ENCODE measurements around the gene ZNF568. TPM values are rescaled to one million over a fixed set of nuclear protein-coding genes. Genes with fewer than 3 reads are reported as not detected.
A peak's percentile ranks its signal among the peaks of the same experiment; 100 is the strongest.

ZNF568 gene
- 10 to 100 TPM in 1 of 4 donors, 1 to 10 TPM in 3; 1.8 to 10.6 (median 2.8) TPM for polyA plus RNA-seq
- long read RNA-seq, donor 1, partial matches to known transcripts, result 0 of 4 reads
- long read RNA-seq, donor 1, other reads (novel, unspliced or antisense), result 0 of 4 reads
- long read RNA-seq, donor 2, result 0 reads
- long read RNA-seq, donor 3, partial matches to known transcripts, result 0 of 3 reads
- long read RNA-seq, donor 3, other reads (novel, unspliced or antisense), result 0 of 3 reads
- long read RNA-seq, donor 4, result 0 reads
- long read RNA-seq, donor 5, result 0 reads
- long read RNA-seq, donor 6, partial matches to known transcripts, result 0 of 3 reads
- long read RNA-seq, donor 6, other reads (novel, unspliced or antisense), result 0 of 3 reads
- long read RNA-seq, donor 7, partial matches to known transcripts, result 0 of 7 reads
- long read RNA-seq, donor 7, other reads (novel, unspliced or antisense), result 0 of 7 reads
- long read RNA-seq, donor 8, result 0 reads
- long read RNA-seq, donor 9, partial matches to known transcripts, result 0 of 2 reads
- long read RNA-seq, donor 9, other reads (novel, unspliced or antisense), result 0 of 2 reads
- long read RNA-seq, donor 10, partial matches to known transcripts, result 0 of 1 reads
- long read RNA-seq, donor 10, other reads (novel, unspliced or antisense), result 0 of 1 reads

DNA sequence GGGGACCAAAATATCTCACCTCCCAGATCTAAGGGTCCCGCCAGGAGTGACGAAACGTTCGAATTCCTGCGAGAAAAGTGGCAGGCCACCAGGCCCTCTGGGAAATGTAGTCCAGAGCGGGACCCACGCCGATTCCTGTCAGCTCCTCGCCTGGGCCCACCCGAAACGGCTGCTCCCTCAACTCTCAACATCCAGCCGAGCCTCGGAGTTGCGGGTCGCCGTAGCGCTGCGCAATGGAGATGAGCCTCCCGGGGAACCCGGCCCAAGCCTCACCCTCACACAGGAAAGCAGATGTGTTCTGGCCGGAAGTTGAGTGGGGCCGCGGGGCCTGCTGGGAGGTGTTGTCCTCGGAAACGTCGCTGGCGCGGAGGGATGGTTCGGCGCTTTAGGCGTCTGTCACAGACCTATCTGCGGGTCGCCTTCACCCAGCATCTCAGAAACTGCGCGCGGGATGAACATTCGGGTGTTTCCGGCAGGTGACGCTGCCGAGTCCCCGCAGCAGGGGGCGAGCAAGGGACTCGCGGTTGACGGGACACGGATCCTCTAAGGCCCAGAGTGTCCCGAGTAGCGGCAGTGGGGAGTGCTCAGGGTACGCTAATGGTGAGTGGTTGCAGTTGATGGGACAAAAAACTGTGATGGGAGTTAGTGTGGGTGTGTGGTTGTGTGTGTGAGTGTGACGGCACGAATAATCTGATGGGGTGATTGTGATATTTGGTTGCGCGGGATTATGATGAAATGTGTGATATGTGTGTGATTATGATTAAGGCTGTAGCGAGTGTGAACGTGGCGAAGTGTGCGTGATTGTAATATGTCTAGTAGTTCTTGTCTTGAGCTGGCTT, at the start of gene ZNF568, which contains the start of gene ZNF829:
Gene ZNF568, plus strand, starts transcription at position 341 of the 839 bp plus-strand sequence. CDS start 6,439 bp downstream, outside the sequence.
Gene ZNF829, minus strand, starts transcription at position 300 of the 839 bp plus-strand sequence. CDS start 1,124 bp downstream, outside the sequence.
- Histone ChIP-seq H3K4me3 (ENCODE audit: low read depth in 1 of 3, low read length in 3 of 3) (peak within 1 kb of the TSS; percentile 76 to 90 (median 81)), H3K36me3 (ENCODE audit: control insufficient read depth in 3 of 3, insufficient read depth in 2 of 3, low read depth in 1 of 3, low read length in 3 of 3) (peaks cover 0 to 2% (median 2%) of the 10 kb centered on the region in 3 donors), H3K4me1 (ENCODE audit: control insufficient read depth in 3 of 3, insufficient read depth in 2 of 3, low read depth in 1 of 3, low read length in 2 of 3) (peaks cover 0 to 4% (median 3%) of the 10 kb centered on the region in 3 donors), H3K9me3 (ENCODE audit: control insufficient read depth in 2 of 2, insufficient read depth in 1 of 2, low read depth in 1 of 2, low read length in 1 of 2) (no peaks in the 10 kb centered on the region), H3K27ac (ENCODE audit: low read depth in 1 of 3, low read length in 2 of 3) (peak within 1 kb of the TSS; percentile 78 to 100 (median 90)), H3K27me3 (ENCODE audit: control insufficient read depth in 3 of 3, insufficient read depth in 3 of 3, low read length in 3 of 3) (no peaks in the 10 kb centered on the region)
- DNase-seq, result peak; percentile 83 to 97
- WGBS, 3 donors, result 0 to 2% (median 1%) methylated on average over 57 of the region's 57 CpGs
- no peak for FAIRE-seq

GRCh38 chr19:36876993-36877938, 38.9 kb upstream of the ZNF568 start:
- WGBS, 3 donors, result 98 to 99% (median 98%) methylated on average over 10 of the region's 10 CpGs
- no peak overlapping the region for H3K27ac ChIP-seq (ENCODE audit: low read depth in 1 of 3, low read length in 2 of 3)
- H3K4me1 ChIP-seq (ENCODE audit: control insufficient read depth in 3 of 3, insufficient read depth in 2 of 3, low read depth in 1 of 3, low read length in 2 of 3), result no peaks in the 10 kb centered on the region
- peaks cover 8 to 42% of the 10 kb centered on the region in 2 donors for H3K9me3 ChIP-seq (ENCODE audit: control insufficient read depth in 2 of 2, insufficient read depth in 1 of 2, low read depth in 1 of 2, low read length in 1 of 2)
- FAIRE-seq, result no peak
- H3K36me3 ChIP-seq (ENCODE audit: control insufficient read depth in 3 of 3, insufficient read depth in 2 of 3, low read depth in 1 of 3, low read length in 3 of 3), result peaks cover 2 to 12% (median 12%) of the 10 kb centered on the region in 3 donors
- H3K27me3 ChIP-seq (ENCODE audit: control insufficient read depth in 3 of 3, insufficient read depth in 3 of 3, low read length in 3 of 3), result no peaks in the 10 kb centered on the region
- DNase-seq, result peak in 1 of 2 donors; percentile 17
- H3K4me3 ChIP-seq (ENCODE audit: low read depth in 1 of 3, low read length in 3 of 3), result no peak overlapping the region

DNA sequence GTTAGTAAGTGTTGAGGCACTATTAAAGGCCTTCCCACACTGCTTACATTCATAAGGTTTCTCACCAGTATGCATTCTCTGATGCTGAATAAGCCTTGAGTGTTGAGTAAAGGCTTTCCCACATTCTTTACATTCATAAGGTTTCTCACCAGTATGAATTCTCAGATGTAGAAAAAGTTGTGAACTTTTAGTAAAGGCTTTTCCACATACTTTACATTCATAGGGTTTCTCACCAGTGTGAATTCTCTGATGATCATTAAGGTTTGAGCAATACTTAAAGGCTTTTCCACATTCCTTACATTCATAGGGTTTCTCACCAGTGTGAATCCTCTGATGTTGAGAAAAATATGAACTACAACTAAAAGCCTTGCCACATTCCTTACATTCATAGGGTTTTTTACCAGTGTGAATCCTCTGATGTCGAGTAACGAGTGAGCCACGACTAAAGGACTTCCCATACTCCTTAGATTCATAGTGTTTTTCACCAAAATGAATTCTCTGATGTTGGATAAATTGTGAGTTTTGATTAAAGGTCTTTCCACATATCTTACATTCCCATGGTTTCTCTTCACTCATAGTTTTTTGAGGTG, 24.3 kb upstream of the ZNF568 start:
- Histone ChIP-seq H3K36me3 (ENCODE audit: control insufficient read depth in 3 of 3, insufficient read depth in 2 of 3, low read depth in 1 of 3, low read length in 3 of 3) (peaks cover 2 to 19% (median 8%) of the 10 kb centered on the region in 3 donors), H3K9me3 (ENCODE audit: control insufficient read depth in 2 of 2, insufficient read depth in 1 of 2, low read depth in 1 of 2, low read length in 1 of 2) (peaks cover 9 to 39% of the 10 kb centered on the region in 2 donors), H3K4me1 (ENCODE audit: control insufficient read depth in 3 of 3, insufficient read depth in 2 of 3, low read depth in 1 of 3, low read length in 2 of 3) (no peaks in the 10 kb centered on the region), H3K27me3 (ENCODE audit: control insufficient read depth in 3 of 3, insufficient read depth in 3 of 3, low read length in 3 of 3) (no peaks in the 10 kb centered on the region), H3K4me3 (ENCODE audit: low read depth in 1 of 3, low read length in 3 of 3) (no peak overlapping the region), H3K27ac (ENCODE audit: low read depth in 1 of 3, low read length in 2 of 3) (no peak overlapping the region)
- FAIRE-seq, result no peak
- DNase-seq, result no peak
- 98 to 99% (median 99%) methylated on average over 3 of the region's 3 CpGs for WGBS, 3 donors

DNA sequence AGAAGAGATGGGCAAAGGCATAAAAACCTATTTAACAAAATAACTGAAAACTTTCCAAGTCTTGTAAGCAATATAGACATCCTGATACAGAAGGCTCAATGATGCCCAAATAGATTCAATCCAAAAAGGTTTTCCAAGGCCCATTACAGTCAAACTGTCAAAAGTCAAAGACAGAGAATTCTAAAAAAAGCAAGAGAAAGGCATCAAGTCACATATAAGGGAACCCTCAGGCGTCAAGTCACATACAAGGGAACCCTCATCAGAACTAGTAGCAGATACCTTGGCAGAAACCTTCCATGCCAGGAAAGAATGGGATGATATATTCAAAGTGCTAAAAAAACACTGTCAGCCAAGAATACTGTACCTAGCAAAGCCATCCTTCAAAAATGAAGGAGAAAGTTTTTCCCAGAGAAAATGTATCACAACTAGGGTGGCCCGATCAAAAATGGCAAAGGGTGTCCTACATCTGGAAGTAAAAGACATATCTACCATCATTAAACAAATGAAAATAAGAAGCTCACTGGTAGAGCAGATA, 21.2 kb upstream of the ZNF568 start:
- Histone ChIP-seq H3K4me3 (ENCODE audit: low read depth in 1 of 3, low read length in 3 of 3) (no peak overlapping the region), H3K4me1 (ENCODE audit: control insufficient read depth in 3 of 3, insufficient read depth in 2 of 3, low read depth in 1 of 3, low read length in 2 of 3) (no peaks in the 10 kb centered on the region), H3K9me3 (ENCODE audit: control insufficient read depth in 2 of 2, insufficient read depth in 1 of 2, low read depth in 1 of 2, low read length in 1 of 2) (peaks cover 11 to 36% of the 10 kb centered on the region in 2 donors), H3K27ac (ENCODE audit: low read depth in 1 of 3, low read length in 2 of 3) (no peak overlapping the region), H3K36me3 (ENCODE audit: control insufficient read depth in 3 of 3, insufficient read depth in 2 of 3, low read depth in 1 of 3, low read length in 3 of 3) (peaks cover 8 to 23% (median 9%) of the 10 kb centered on the region in 3 donors), H3K27me3 (ENCODE audit: control insufficient read depth in 3 of 3, insufficient read depth in 3 of 3, low read length in 3 of 3) (no peaks in the 10 kb centered on the region)
- no peak for FAIRE-seq
- DNase-seq, result no peak
- 92 to 96% (median 94%) methylated on average over 2 of the region's 2 CpGs for WGBS, 3 donors

DNA sequence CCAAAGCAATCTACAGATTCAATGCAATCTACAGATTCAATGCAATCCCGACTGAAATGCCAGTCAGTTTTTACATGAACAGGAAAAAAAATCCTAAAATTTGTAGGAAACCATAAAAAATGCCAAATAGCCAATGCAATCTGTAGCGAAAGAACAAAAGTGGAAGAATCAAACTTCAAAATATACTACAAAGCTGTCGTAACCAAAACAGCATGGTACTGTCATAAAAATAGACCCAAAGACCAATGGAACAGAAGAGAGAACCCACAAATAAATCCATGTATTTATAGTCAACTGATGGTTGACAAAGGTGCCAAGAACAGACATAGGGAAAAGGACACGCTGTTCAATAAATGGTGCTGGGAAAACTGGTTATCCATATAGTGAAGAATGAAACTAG, 17.7 kb upstream of the ZNF568 start:
- DNase-seq, result no peak
- no peak for FAIRE-seq
- WGBS, 3 donors, result 94 to 97% (median 94%) methylated on average over 4 of the region's 4 CpGs
- H3K4me3 ChIP-seq (ENCODE audit: low read depth in 1 of 3, low read length in 3 of 3), result no peak overlapping the region
- no peak overlapping the region for H3K27ac ChIP-seq (ENCODE audit: low read depth in 1 of 3, low read length in 2 of 3)
- H3K27me3 ChIP-seq (ENCODE audit: control insufficient read depth in 3 of 3, insufficient read depth in 3 of 3, low read length in 3 of 3), result no peaks in the 10 kb centered on the region
- H3K36me3 ChIP-seq (ENCODE audit: control insufficient read depth in 3 of 3, insufficient read depth in 2 of 3, low read depth in 1 of 3, low read length in 3 of 3), result peaks cover 5 to 18% (median 16%) of the 10 kb centered on the region in 3 donors
- no peaks in the 10 kb centered on the region for H3K4me1 ChIP-seq (ENCODE audit: control insufficient read depth in 3 of 3, insufficient read depth in 2 of 3, low read depth in 1 of 3, low read length in 2 of 3)
- peaks cover 6 to 32% of the 10 kb centered on the region in 2 donors for H3K9me3 ChIP-seq (ENCODE audit: control insufficient read depth in 2 of 2, insufficient read depth in 1 of 2, low read depth in 1 of 2, low read length in 1 of 2)

DNA sequence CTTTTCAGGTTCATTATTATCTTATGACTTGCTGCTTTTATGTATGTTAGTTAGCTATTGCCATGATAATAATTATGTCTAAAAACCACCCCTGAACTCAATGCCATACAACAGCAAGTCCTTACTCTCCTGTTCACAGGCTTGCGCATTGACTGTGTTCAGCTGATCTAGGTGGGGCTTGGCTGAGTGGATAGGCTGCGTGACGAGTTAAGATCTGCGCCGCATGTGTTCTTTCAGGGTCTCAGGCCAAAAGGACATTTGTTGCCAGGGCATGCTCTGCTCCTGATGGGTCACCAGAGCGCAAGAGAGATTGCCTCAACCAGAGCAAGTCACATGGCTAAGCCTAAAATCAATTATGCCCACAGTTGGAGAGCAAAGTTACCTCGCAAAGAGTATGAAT, 859 bp downstream of the ZNF568 start:
- Histone ChIP-seq H3K4me3 (ENCODE audit: low read depth in 1 of 3, low read length in 3 of 3) (peak overlapping the region in 2 of 3 donors; percentile 81 to 90), H3K36me3 (ENCODE audit: control insufficient read depth in 3 of 3, insufficient read depth in 2 of 3, low read depth in 1 of 3, low read length in 3 of 3) (peaks cover under 1 to 2% (median 2%) of the 10 kb centered on the region in 3 donors), H3K4me1 (ENCODE audit: control insufficient read depth in 3 of 3, insufficient read depth in 2 of 3, low read depth in 1 of 3, low read length in 2 of 3) (peaks cover 0 to 4% (median 3%) of the 10 kb centered on the region in 3 donors), H3K27me3 (ENCODE audit: control insufficient read depth in 3 of 3, insufficient read depth in 3 of 3, low read length in 3 of 3) (no peaks in the 10 kb centered on the region), H3K9me3 (ENCODE audit: control insufficient read depth in 2 of 2, insufficient read depth in 1 of 2, low read depth in 1 of 2, low read length in 1 of 2) (peaks cover 0 to 1% of the 10 kb centered on the region in 2 donors), H3K27ac (ENCODE audit: low read depth in 1 of 3, low read length in 2 of 3) (peak overlapping the region in 1 of 3 donors; percentile 90)
- peak in 1 of 2 donors; percentile 45 for DNase-seq
- WGBS, 3 donors, result 40 to 62% (median 59%) methylated on average over 7 of the region's 7 CpGs
- FAIRE-seq, result no peak

- DNase-seq (no peak), FAIRE-seq (no peak)
- no peaks in the 10 kb centered on the region for H3K27me3 ChIP-seq (ENCODE audit: control insufficient read depth in 3 of 3, insufficient read depth in 3 of 3, low read length in 3 of 3)
- H3K36me3 ChIP-seq (ENCODE audit: control insufficient read depth in 3 of 3, insufficient read depth in 2 of 3, low read depth in 1 of 3, low read length in 3 of 3), result peaks cover 2 to 7% (median 3%) of the 10 kb centered on the region in 3 donors
- 94 to 96% (median 95%) methylated on average over 9 of the region's 9 CpGs for WGBS, 3 donors
- H3K27ac ChIP-seq (ENCODE audit: low read depth in 1 of 3, low read length in 2 of 3), result no peak overlapping the region
- peaks cover 0 to 5% of the 10 kb centered on the region in 2 donors for H3K9me3 ChIP-seq (ENCODE audit: control insufficient read depth in 2 of 2, insufficient read depth in 1 of 2, low read depth in 1 of 2, low read length in 1 of 2)
- H3K4me1 ChIP-seq (ENCODE audit: control insufficient read depth in 3 of 3, insufficient read depth in 2 of 3, low read depth in 1 of 3, low read length in 2 of 3), result peaks cover 0 to 4% (median 3%) of the 10 kb centered on the region in 3 donors
- no peak overlapping the region for H3K4me3 ChIP-seq (ENCODE audit: low read depth in 1 of 3, low read length in 3 of 3)
Measured at GRCh38 chr19:36918090-36918489, 2.0 kb downstream of the ZNF568 start.
